ENCODE results near the gene GSG1L.

DNA sequence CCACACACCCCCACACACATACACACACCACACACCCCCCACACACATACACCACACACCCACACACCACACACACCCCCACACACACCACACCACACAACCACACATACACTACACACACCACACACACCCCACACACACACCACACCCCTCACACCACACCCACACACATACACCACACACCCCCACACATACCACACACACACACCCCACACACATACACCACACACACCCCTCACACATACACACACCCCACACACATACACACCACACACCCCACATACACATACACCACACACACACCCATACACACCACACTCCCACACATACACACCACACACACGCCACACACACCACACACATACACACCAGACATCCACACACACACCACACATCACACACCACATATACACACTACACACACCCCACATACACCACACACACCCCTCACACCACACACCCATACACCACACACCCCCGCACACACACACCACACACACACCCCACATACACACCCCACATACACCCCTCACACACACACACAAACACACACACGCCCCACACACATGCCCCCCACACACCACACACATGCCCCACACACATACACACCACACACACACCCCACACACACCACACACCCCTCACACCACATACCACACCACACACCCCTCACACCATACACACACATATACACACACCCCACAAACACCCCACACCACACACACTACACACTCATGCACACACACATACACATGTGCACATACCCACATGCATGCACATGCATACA, 25.9 kb upstream of the GSG1L start:
- no peak for TF ChIP-seq POLR2A (IDR thresholded peaks at IDR 0.05; ENCODE audit: low read length)
- TF ChIP-seq GATA1 (IDR thresholded peaks at IDR 0.05; ENCODE audit: low read depth, low read length), result no peak

Measured in erythroblast (primary cell).